GM03348 (cell line): ENCODE measurements around the gene CDT1.

Experiments used
- DNase-seq: peaks from one replicate; pipeline ENCODE4 v3.0.0; 2012; ENCODE audit warnings: low spot score

CDT1 gene

GRCh38 chr16:88836791-88837190 is 33.2 kb downstream of the CDT1 start:
- DNase-seq: no peak

DNA sequence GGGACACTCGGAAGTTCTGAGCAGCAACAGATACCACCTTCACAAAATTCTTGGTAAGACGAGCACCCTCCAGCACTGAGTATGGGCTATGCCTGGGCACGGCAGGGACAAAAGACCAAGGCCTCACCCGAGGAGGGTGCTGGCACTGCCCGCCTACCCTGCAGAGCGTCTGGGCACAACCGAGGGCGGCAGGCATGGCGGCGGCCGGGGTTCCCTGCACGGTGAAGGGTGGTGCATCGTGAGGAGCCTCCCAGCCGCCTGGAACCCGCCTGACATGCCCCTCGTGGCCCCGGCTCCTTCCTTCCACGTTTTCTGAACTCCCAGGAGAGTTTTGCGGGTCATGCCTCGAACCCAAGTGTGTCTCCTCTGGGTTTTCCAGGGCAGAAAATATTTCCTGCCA is 34.2 kb downstream of the CDT1 start:
- DNase-seq: no peak

DNA sequence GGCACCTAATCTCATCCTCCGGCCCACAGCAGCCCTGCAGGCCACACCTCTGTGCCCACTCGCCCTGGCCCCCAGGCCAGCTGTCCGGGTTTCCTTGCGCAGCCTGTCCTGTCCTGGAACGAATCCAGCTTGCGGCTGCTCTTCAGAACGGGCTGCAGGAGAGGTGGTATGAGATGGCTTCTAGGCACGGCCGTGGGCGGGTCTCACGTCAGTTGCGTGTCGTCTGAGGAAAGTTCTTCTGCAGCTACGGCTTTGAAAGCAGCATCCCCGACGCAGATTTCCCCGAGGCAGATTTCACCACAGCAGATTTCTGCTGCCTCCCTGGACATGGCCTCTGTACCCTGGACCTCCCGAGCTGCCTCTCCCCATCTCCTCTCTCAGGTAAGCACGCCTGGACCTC is 35.0 kb downstream of the CDT1 start:
- no peak for DNase-seq

GRCh38 chr16:88839026-88839529 is 35.5 kb downstream of the CDT1 start:
- DNase-seq: no peak

DNA sequence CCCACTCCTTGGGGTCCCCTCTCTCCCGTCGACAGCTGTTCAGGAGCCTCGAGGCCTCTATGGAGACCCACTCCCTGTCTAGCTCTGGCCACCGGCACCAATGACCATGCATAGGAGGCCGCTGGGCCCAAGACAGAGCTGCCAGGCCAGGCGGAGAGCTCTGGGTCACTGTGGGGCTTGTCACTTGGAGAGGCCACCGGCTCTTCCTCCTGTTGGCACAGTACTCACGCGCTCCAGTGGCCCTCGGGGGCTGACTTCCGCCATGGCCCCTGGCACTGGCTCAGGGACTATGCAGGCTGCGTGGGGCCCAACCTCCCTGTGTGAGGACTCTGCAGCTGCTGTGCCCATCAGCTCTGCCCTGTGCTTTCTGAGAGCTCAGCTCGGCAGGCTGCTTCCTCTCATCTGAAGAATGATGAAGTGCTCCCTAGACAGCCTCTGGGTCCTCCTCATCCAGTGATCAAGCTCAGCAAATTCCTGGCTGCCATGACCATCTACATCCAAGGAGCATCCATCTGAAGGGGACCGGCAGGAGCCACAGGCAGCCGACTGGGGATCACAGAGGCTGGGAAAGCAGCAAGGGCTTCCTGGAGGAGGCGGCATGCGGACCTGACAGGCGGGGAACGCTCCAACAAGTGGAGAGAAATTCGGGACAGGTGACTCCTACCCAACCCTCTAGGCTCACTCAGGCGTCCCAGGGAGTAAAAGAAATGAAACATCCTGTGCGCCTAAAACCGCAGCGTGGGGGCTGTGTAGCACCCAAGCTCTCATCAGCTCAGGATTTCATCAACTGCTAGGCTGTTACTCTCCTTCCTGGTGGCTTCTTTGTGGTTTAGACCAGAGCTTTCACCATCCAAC is 36.4 kb downstream of the CDT1 start:
- no peak for DNase-seq

DNA sequence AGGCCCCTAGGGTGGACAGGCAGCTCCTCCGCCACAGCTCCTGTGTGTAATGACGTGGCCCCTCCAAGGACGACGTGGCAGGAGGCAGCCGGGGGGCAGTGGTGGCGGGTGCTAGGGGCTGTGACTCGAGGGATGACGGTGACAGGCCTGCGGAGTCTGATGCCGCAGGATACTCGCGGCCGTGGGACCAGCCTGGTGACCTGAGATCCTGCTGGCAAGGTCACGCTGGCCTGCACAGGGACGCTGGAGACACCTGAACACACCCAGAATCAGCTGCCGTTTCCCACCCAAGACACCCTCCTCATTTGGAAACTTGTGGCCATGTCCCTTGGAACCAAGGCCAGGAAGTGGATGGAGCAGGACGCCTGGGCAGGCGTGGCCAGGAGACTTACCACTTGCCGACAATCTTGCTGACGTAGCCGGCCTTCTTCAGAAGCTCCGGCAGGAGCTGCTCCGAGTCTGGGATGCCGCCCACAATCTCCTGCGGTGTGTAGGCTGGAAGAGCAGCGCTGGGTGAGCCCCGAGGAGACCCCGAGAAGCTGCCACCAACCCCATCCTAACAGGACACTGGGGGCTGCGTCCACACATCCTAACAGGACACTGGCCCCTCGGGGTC is 37.1 kb downstream of the CDT1 start:
- no peak for DNase-seq

DNA sequence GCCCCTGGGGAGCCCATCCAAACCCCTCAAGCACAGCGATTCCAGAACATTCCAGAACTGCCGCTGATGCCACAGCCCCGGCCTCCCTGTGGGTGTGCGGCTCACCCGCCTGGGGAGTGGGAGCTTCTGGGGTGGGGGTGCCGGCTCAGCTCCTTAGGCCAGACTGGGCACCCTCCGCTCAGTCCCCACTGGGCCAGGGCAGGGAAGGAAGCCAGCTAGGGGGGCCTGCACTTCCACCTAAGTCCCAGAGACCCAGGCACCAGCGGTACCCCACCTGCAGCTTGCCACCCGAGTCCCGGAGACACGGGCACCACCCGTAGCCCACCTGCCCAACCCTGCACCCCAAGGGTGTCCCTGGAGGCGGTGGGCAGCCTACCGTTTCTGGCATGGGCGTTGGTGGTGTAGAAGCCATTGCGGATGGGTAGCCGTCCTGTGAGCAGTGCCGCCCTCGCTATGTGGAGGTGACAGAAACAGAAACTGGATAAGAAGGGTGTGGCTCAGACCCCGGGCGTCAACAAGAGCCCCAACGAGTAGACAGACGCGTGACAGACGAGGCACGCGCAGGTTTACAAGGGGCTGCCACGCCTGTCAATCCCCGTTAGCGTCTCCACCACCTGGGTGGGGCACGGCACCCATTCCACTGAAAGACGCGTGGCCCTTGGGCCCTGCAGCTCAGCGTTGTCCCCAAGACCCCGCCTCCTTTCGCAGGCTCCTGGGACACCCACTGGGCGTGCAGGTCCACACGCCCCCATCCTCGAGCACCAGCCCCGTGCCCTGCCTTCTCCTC is 38.1 kb downstream of the CDT1 start:
- DNase-seq: no peak

DNA sequence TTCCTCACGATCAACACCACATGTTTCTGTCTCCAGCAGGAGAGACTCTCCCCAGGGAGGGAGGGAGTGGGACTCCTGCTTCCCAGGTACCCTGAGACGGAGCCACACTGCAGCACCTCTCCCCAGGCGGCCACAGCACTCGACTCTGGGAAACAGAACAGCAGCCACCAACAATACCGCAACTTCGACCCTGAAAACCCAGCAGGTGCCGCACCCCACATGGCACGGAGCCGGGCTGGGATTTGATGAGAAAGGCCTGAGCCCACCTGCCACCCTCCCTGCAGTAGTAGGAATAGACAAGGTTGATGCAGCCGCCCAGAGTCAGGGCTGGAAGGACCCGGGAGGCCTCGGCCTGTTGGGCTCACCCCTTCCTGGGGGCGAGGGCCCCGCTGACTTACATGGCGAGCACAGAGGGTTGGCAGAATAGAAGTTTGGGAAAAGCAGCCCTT is 38.7 kb downstream of the CDT1 start:
- no peak for DNase-seq

GRCh38 chr16:88842806-88843205 is 39.2 kb downstream of the CDT1 start:
- DNase-seq: no peak

- no peak for DNase-seq
Observed at GRCh38 chr16:88843256-88843655, 39.7 kb downstream of the CDT1 start.

DNA sequence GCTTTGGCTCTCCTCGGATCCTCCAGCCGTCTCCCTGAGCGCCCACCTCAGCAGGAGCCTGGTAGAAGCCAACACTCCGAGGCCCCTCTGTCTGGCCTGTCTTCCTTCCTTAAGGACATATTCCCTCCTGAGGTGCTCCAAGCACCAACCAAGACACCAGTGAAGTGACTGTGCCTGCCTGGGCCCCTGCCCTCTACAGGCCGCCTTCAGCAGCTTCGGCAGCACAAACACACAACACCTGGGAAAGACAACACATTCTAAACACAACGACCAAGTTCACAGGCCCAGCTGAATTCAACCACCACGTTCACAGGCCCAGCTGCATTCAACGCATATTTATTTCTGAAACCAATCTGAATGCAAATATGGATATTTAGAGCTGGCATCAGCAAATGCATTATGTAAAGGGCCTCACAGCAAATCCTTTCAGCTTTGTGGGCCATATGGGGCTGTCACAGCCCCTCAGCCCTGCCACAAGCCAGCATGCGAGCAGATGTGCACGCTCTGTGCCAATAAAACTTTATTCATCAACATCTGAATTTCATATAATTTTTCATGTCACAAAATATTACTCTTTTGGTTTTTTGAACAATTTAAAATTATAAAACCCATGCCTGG is 40.9 kb downstream of the CDT1 start:
- no peak for DNase-seq

DNA sequence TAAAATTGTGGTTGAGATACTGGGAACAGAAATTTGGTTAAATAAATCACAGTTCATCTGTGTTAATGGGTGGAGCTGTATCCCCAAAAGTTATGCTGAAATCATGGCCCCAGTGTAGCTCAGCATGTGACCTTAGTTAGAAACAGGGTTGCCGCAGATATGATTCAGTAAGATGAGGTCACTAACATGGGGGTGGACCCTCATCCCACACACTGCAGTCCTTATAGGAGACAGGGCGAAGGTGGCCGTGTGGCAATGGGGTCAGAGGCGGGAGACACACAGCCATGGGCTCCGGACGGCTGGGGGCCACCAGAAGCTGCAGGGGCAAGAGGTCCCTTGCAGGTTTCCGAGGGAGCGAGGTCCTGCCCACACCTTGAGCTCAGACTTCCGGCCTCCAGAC is 42.5 kb downstream of the CDT1 start:
- DNase-seq: no peak

DNA sequence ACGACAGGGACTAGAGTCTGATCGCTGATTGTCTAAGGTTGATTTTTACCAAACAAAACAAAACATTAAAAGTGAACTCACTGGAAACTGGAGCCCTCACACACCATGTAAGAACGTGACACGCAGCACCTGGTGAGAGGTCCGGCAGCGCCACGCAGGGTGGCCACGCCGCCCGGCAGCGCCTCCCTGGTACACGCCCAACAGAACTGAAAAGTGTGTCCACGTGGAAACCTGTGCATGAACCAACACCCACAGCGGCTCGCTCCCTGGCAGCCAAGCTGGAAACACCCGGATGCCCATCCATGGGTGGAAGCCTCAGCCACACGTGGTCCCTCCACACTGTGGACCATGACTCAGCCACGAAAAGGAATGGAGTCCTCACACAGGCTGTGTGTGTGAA is 44.1 kb downstream of the CDT1 start:
- DNase-seq: no peak

DNA sequence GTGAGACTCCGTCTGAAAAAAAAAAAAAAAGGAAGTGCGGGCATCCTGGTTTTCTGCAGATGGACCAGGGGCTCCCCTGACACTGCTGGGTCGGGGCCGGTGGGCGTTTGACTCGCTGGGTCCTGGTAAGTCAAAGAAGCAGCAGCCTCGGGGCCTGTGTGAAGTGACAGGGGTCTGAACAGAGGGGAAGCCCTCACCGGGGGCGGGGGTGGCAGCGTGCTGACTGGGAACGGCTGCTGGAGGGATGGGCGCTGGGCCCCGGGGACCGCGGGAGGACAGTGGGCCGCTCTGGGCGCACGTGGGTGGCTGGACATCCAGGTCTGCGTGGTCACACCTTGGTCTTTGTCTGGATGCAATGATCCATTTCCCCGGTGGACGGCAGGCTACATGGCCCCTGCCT is 45.0 kb downstream of the CDT1 start:
- no peak for DNase-seq

GRCh38 chr16:88850531-88851199 is 47.1 kb downstream of the CDT1 start:
- no peak for DNase-seq

DNA sequence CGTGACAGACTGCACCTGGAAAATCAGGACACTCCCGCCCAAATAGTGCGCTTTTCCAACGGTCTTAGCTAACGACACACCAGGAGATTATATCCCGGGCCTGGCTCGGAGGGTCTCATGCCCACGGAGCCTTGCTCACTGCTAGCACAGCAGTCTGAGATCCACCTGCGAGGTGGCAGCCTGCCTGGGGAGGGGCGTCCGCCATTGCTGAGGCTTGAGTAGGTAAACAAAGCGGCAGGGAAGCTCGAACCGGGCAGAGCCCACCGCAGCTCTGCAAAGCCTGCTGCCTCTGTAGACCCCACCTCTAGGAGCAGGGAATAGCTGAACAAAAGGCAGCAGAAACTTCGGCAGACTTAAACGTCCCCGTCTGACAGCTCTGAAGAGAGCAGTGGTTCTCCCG is 48.0 kb downstream of the CDT1 start:
- DNase-seq: no peak

DNA sequence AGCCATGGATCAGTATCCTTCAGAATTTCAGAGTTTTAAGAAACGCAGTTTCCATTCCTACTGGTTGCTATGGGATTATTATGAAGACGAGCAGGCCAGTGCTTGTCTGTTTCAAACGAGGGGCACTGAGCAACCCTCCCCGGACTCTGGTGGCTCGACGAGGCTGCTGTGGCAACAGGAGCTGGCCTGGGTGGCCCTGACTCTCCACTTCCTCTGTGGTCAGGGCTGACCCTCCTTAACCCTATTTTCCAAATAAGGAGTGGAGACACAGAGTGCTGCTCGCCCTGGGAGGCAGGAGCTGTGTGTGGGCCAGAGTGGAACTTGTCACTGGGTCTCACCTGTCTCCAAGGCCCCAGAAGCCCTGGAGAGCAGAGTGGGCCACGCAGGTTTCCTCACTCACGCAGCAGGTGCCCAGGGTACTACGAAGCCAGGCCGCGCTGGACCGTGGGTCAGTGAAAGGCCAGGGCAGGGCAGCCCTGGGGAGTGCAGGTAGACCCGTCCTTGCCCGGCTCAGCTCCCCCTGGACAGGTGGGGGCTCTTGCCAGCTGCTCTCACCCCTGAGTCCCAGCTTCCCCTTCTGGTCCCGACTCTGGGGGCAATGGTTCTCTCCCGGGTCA is 49.8 kb downstream of the CDT1 start:
- DNase-seq: no peak

GRCh38 chr16:88854306-88855111 is 50.9 kb downstream of the CDT1 start:
- no peak for DNase-seq

DNA sequence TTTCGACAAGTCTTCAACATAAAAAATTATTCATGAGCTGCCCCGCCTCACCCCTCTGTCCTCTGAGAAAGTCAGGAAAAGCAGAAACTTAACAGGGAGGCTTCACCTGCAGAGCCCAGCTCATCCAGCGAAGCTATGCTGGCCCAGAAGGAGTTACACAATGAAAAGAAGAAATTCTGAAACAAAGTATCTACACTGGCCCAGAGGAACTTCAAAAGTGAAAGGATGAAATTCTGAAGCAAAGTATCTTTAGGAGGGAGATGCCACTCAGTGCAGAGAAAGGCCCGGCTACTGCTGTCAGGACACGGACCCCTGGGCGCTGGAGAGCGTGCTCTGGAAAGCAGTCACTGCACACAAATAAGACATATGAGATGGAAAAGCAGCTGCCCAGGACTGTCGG is 51.6 kb downstream of the CDT1 start:
- no peak for DNase-seq

- DNase-seq: no peak
Observed at GRCh38 chr16:88855736-88856121, 52.1 kb downstream of the CDT1 start.
